GM18520 (cell line): ENCODE data around the gene KRT13.
"Not testable (repeated sequence)": the region's sequence is repeated elsewhere in the genome, so short reads cannot be mapped to it uniquely, and the experiment has no call there.

Experiments
- ATAC-seq: cut with Tn5 transposase; IDR thresholded peaks from one replicate; pipeline ENCODE4 v1.9.1; 2021; ENCODE audit not compliant: unreplicated experiment

Gene KRT13

GRCh38 chr17:41505007-41505808, at the start of gene KRT13:
TSS of gene KRT13 (minus strand) at chr17:41505612. CDS start at chr17:41505550, 62 bp downstream.
- no peak for ATAC-seq

DNA sequence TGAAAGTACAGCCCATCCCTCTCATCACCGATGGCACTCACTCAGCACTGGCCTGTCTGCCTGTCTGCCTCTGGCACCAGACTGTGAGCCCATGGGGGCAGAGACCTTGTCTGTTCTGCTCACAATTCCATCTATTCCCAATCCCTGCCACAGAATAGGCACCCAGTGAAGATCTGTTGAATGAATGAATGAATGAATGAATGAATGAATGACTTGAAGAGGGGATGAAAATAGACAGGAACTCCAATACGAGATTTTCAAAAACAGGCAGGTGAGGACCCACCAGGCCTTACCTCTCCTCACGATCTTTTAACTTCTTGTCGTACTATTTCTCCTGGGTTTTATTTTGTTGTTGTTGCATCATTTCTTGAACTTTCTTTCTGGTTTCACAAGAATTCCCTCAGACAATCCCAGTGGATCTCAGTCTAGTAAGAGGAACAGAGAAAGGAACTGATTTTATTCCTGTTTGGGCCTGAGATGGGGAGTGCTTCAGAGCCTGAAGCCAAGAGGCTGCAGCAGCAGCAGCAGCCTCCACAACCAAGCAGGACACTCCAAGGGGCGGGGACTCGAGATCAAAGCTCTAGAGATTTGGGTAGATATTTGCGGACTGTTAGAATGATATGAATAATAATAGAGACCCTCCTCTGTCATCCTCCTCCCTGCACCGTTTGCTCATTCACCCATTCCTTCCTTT, 48.7 kb upstream of the KRT13 start:
- no peak for ATAC-seq

- no peak for ATAC-seq
Measured at GRCh38 chr17:41553176-41553575, 47.8 kb upstream of the KRT13 start.

DNA sequence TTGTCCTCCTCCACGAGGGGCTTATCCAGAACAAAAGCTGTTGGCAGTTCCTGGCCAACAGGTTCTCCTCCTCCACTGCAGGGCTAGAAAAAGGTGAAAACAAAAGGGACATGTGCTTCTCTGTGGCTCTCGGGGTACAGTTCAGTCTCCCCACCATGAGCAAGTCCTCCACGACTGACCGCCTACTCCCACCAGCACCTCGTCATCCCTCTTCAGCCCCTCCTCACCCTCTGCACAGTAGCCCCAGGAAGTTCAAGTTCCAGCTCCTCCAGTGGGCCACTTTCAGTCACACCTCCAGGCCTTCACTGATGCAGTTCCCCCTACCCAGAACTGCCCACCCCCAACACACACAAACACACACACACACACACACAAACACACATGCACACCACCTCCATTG, 47.0 kb upstream of the KRT13 start:
- ATAC-seq: no peak

- no peak for ATAC-seq
Measured at GRCh38 chr17:41551365-41551764, 46.0 kb upstream of the KRT13 start.

- no peak for ATAC-seq
Measured at GRCh38 chr17:41549596-41550039, 44.2 kb upstream of the KRT13 start.

- ATAC-seq: no peak
Measured at GRCh38 chr17:41548844-41549595, 43.6 kb upstream of the KRT13 start.

- ATAC-seq: no peak
Measured at GRCh38 chr17:41547921-41548843, 42.8 kb upstream of the KRT13 start.

DNA sequence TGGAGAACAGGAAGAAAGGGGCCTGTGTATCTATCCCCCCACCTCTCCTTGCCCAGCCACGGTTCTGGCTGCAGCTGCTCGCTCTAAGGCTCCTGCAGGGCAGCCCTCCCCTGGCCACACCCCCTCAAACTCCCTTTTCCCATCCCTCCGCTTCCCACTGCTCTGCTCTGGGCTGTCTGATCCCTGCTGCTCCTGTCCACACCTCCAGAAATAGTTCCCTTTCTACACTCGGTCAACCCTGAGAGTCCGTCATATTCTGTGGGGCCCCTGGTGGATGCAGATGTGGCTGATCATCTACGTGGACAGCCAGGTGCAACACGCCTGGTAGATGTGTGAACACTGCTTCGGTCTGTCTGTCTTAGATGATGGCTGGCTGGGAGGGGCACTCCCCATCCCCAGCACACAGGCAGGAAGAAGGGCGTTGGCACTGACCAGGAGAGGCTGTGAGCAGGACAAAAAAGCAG, 42.0 kb upstream of the KRT13 start:
- ATAC-seq: no peak

- ATAC-seq: no peak
Measured at GRCh38 chr17:41546819-41547218, 41.4 kb upstream of the KRT13 start.

DNA sequence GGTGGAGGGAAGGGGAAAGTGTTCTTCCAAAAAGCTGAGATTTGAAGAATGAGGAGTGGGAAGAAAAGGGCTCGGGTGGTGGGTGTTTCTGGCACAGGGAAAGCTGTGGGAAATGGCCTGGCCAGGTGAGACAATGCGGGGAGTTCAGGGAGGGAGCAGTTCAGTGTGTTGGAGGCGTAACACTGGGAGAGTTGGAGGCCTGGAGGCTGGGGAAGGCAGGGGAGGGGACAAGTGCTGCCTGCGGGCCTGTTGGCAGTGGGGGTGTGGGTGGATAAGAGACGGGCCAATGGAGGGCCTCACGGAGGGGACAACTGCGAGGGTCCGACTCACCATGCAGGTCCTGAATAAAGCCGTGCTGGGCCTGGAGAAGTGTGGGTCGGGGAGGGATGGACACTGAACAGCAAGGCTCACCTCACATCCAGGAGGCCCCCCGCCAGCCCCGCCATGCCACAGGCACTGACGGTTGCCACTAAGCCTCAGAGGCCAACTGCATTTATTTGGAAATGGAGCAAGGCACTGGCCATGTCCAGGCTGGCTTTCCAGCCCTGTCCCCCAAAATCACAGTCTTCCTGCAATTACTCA, 40.5 kb upstream of the KRT13 start:
- no peak for ATAC-seq

DNA sequence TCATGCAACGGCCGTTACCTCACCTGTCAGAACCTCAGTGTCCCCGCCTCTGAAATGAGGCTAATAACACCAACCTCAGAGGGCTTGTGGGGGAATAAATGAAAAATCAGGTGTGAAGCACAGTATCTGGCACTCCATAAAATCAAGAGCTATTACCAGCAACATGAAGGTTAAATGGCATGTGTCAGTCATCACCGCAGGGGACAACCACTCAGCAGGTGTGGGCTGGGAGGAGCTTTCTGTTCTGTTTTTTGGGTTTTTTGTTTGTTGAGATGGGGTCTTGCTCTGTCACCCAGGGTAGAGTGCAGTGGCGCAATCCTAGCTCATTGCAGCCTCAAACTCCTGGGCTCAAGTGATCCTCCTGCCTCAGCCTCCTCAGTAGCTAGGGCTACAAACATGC, 39.5 kb upstream of the KRT13 start:
- no peak for ATAC-seq

GRCh38 chr17:41544491-41544892, 39.1 kb upstream of the KRT13 start:
- ATAC-seq: no peak

GRCh38 chr17:41542786-41543185, 37.4 kb upstream of the KRT13 start:
- not testable (repeated sequence) for ATAC-seq

- no peak for ATAC-seq
Measured at GRCh38 chr17:41542357-41542756, 36.9 kb upstream of the KRT13 start.

DNA sequence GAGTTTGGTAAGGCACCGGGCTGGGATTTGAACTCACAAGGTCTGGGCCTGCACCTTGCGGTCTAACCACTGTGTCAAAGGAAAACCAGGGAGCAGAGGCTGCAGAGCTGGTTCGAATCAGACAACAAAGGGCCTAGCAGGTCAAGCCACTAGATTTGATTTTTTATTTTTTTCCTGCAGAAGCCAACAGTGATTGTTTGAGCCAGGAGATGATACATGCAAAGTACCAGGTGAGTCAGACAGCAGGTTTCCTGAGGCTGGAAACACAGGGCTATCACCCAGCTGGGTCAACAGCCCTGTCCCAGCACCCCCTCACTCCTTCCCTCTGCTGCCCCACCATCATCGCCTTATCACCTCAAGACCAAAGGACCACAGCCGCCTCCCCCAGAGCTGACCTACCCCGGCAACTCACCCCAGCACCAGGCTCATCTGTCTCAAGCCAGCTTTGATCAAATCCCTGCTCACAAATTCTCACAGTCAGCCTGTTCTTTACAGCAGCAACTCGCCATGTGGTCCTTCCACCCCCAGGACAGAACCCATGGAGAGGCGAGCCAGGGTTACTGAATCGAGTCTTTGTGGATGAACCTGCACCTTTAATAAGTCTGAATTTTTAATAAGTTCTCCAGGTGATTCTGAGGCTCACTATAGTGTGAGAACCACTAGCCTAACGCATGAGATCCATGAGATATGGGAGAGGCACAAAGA, 35.7 kb upstream of the KRT13 start:
- no peak for ATAC-seq

GRCh38 chr17:41539979-41540701, 34.7 kb upstream of the KRT13 start:
- no peak for ATAC-seq

DNA sequence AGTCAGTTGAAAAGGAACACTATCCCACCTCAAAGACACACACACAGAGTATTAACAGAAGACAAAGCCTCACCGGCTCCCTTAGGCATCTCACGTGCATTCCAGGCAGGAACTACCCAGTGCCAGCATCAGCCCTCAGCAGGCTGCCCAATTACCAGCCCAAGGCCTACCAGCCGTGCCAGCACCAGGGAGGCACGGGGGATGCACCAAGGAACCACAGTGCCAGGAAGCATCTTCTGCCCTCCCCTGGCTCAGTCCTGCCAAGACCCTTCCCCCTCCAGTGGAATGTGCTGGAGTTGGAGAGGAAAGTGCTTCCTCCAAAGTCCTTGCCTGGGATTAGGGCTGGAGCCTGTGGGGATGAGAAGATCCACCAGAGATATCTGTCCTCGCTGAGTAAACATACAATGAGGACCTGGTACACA, 33.7 kb upstream of the KRT13 start:
- no peak for ATAC-seq

DNA sequence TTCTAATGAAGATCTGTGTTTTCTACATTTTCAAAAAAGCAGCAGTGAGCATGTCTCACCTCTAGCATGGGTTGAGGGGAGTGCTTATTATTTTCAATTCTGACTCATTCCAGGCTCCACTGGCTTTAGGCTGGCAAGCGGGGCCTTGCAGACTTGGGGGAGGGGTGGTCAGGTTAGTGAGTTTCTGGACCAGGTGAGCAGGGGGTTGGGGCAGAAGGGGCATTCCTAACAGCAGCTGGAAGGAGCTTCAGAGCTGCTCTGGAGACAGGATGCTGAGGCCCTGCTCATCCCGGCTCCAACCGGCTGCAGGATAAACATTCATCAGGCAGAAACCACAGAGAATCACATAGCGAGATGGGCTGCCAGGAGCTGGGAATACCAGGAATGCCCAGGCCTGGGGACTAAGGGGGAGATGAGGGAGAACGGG, 33.2 kb upstream of the KRT13 start:
- no peak for ATAC-seq
